ENCODE measurements around the gene CLEC16A.
A peak's percentile ranks its signal among the peaks of the same experiment; 100 is the strongest.

The CLEC16A gene

DNA sequence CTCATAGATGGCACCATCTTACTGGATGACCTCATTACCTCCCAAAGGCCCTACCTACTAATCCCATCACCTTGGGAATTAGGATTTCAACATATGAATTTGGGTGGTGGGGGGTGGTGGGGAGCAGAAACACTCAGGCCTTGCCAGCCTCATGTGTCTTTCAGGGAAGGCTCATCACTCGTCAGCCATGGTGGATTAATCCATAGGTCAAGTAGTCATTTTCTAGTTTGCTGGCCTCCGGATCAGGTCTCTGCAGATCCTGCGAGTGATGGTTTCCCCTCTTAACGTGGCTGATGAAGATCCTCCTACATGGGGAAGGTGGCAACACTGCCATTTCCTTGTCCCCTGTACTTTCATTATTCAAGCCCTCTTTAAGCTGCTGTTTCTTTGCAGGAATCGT is 101.1 kb downstream of the CLEC16A start:
- no peak for DNase-seq (ENCODE audit: low spot score)

DNA sequence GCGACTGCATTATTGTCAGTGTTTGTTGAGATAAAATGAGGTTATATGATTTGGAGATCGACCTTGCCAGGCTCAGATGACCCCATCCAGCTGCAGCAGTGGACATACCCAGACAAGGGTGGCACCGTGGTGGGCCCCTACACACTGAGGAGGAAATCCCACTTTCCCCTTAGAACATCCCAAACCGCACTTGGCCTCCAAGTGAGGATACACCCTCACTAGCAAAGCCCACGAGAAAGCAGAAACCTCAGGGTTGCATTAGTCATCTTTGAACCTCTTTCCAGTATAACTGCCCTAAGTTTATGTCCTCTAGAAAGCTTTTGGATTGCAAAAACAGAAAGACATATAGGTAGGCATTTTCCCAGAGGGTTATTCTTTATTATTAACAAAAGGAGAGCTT is 101.5 kb downstream of the CLEC16A start:
- DNase-seq (ENCODE audit: low spot score): no peak

DNA sequence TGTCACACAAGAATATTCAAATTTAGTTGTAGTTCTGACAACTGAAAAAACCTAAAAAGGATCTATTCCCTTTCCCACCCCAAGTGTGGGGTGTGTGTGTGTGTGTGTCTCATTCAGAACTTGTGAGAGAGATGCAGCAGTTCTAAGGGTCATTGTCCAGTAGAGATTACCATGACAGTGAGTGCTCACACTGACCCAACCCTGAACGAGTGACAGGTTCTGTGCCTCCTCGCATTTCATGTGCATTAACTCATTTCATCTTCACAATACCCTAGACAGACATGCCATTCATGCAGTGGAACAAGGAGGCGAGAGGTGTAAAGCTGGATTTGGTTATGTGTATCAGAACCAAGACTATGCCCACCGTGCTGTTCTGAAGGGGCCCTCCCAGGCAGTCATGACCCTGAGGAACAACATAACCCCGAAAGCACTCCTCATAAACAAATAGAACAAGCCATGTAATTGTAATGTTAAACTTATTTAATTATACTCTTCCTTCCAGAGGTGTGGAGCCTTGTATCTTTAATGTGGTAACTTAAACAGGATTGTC is 102.1 kb downstream of the CLEC16A start:
- no peak for DNase-seq (ENCODE audit: low spot score)

DNA sequence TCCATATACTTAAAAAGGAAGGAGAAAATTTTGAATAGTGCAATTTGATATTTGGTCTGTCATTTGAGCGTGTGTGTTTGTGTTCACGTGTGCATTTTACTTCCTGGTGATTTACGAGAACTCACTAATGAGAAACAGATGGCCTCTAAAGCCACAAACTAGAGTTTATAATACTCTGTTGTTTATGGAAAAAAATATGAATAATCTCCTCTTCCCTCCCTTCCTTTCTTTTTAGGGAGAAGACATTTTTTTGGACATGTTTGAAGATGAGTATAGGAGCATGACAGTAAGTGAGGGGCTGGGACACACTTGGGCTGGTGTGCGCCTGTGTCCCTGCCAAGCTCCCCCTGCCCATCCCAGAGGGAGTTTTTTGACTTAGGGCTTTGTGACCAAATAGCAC is 102.7 kb downstream of the CLEC16A start:
- DNase-seq (ENCODE audit: low spot score): no peak

DNA sequence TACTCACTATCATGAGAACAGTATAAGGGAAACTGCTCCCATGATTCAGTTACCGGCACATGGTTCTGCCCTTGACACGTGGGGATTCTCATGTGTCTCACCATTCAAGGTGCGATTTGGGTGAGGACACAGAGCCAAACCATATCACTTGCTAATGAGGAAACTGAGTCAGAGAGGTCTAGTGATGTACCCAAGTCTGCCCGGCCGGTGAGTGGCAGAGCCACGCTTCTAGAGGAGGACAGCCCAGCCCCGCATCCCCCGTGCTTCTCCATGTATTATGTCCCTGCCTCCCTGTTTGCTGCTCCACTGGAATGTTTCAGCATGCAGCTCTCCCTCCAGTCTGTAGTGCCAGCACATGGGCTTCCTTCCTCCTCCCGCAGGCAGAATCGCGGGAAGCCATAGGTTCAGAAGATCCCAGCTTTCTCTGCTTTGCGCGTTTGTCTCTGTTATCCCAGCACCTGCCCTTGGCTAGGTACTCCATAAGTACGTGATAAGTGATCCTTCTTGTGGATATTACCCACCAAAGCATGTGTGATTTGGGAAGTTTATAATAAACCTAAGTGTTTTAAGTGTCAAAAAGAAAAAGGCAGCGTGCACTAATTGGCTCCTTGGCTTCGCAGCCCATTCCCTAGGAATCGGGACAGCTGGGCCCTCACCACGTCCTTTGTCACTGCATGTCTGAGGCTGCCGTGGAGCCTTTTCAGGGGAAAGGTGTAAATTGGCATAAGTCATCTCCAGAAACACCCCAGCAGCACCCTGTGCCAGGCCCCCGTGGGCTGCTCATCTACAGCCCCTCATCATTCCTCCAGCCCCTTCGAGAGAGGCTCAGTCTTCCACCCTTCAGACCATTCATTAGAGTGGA is 103.8 kb downstream of the CLEC16A start:
- DNase-seq (ENCODE audit: low spot score): no peak

DNA sequence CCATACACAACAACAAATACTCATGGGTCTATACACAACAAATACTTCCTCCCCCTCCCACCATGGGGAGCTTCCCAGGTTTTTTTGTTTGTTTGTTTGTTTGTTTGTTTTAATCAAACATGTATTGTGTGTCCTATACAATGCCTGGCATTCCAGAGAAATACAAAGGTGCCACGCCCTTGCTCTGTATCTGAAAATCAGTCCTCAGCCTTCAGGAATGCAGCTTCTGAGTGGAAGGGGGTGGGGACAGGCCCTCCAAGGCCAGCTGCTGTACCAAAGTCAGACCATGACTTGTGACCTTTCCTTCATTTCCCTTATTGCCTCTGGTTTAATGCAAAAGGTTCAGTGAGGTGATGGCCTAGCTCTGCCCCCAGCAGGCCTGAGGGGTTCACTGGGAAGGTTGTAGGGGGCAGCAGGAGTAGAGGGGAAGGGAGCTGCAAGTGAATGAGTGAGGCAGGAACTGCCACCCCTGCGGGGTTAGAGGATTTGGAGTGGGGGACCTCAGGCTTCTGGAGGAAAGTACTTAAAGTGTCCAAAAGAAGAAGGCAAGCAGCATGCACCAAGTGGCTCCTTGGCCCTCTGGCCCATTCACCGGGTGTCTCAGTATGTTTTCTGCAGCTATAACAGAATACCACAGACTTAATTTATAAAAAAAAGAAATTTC is 105.2 kb downstream of the CLEC16A start:
- peak; percentile 44 for DNase-seq (ENCODE audit: low spot score)

DNA sequence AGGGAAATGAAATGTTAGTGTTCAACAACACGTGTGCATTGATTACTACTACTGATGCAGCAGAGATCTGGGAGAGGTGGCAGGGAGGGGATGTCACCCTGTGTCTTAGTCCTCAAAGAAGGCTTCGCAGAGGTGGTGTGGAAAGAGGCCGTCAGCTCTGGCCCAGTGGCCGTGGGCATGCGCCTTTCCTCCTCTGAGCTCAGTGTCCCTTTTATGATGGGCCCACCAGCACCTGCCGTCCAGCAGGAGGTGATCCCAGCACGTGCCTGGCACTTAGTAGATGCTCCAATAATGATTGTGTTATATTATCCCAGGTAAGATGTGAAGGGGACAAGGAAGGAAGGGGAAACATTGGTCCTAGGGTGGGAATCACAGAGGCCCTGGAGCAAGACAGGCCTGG is 106.2 kb downstream of the CLEC16A start:
- no peak for DNase-seq (ENCODE audit: low spot score)

DNA sequence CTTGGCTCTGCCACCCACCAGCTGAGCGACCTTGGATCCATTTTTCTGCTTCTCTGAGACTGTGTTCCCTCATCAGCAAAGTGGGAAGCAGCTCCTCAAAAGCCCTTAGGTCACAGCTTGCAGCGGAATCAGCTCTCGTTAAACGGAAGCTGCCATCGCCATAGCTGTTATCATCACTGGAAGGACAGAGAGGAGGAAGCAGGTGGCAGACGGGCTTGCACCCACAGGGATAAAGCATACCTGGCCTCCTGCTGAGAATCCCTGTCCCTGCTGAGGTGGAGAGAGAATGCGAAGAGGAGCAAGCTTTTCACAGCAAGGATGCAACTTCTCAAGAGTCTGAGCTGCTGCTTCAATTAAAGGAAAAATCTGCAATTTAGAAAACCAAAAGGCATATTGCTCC is 106.6 kb downstream of the CLEC16A start:
- DNase-seq (ENCODE audit: low spot score): no peak

DNA sequence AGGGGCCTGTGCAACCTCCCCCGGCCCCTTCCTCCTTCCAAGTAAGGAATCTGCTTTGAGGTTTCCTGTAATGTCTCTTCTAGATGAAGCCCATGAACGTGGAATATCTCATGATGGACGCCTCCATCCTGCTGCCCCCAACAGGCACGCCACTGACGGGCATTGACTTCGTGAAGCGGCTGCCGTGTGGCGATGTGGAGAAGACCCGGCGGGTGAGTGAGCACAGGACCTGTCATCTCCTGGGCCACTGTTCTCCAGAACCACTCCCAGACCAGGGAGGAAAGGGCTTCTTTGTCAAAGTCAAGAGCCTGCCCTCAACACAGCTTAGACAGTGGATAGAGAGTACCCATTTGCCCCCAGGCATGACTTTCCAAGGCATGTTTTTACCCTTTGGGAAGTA is 107.1 kb downstream of the CLEC16A start:
- no peak for DNase-seq (ENCODE audit: low spot score)

DNA sequence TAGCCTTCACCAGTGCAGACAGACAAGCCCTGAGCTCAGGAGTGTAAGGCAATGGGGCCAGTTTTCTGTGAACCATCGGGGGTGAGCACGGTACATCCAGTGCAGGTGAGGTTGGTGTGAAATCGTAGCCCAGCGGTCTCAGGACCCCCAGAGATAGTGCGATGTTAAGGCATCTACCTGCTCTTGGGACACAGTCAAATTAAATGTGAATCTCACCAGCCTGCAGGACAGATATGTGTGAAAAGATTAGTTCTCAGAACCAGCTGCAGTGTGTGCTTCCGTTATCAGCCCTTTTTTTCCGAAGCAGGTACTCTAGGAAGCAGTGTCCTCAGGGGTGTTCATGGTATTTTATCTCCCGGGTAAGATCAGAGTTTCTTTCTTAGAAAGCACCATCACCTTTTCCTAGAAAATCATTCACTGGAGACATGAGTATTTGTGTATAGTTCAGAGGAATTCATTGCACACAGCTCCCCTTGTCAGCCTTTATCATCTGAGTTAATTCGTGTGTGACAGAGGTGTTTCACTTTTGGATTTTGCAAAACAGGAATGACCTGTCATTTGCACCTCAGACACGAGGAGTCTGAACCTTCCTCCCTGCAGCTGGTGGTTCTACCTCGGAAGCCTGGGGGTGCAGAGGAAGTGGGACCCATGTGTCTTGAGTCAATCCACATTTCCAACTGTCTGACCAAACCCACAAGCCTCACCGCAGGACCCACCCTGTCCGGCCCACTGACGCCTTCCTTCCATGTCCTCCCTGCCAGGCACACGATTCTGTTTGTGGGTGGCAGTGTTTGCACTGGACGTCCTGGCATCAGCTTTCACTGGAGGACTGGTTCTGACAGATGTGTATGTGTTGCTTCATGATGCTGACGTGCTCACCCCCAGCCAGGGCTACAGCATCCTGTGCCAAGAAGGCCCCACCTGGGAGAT is 107.8 kb downstream of the CLEC16A start:
- no peak for DNase-seq (ENCODE audit: low spot score)

DNA sequence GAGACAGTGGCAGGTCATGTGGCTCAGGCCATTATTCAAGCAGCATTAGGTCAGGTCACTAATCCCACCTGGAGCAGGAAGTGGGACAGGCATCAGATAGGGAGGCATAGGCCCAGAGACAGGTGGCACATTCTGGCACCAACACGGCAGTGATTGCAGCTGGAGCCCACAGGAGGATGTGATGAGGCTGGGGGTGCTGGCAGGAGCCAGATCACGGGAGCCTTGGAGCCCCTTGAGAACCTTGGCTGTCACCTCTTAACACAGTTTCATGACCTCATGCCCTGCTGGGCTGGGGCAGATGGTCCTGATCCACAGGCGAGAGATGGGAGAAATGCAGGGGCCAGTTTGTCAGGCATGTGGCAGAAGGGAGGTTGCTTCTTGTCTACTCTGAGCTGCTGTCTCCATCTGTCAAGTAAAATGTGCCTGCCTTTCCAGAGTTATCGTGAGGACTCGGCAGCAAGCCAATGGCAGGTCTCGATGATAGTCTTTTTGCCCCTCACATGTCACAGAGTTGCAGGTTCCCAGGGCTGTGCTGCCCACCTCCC is 109.6 kb downstream of the CLEC16A start:
- no peak for DNase-seq (ENCODE audit: low spot score)

DNA sequence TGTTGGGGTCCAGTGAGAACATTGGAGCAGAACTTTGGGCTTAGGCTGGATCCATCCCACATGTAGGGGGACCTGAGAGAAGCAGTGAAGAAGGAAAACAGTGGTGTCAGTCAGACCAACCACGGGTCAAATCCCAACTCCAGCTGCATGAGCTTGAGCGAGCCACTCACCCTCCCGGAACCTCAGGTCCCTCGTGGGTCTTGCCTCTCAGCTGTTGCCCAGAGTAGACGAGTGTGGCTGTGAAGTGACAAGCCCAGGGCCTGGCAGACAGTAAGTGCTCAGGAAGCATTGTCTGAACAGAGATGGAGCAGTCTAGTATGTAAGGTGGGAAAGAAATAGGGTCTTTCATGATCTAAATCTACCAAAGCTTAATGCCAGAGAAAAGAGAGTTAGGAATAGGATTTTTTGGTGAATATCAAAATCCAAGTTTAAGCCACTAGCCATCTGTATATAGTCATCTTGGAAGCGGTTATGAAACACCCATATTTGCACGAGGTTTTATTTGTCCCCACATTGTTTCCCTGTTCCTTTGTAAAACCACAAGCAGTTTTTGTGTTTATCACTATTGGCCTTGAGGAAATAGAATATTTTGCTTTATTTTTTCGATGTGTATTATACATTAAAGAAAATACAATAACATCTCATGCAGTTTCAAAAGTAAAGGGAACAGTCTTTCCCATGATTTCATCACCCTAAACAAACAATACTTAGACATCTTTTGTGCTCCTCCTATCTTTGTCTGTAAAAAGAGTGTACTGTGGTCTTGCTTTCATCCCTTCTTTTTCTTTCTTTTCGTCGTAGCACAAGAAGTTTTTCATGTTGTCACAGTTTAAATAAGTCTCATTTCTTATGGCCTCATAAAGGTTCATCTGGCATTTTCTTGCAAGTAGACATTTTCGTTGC is 112.0 kb downstream of the CLEC16A start:
- no peak for DNase-seq (ENCODE audit: low spot score)

DNA sequence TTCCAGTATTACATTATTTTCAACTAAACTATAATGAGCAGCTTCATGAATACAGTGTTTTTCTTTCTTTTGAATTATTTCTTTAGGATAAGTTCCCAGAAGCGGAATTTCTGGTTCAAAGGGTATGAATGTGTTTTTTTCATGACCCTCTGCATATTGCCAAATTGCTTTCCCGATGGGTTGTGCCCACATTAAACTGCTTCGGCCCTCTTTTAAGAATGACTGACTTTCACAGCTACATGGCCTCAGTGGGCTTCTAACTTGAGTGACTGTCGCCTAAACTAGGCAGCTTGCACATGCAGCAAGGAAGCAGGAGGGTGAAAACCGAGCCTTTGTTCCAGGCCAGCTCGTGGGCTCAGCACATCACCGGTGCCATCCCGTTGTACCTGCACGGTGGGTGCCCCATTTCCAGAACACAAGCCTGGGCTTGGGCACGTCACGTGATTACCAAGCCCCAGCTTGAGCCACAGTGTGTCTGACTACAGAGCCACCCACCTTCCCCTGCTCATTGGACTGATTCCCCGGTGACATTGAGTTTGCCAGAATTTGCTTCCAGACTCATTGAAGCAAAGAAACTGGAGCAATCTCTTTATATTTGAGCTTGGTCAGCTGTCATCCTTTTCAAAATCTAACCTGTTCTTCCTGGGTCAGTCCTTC is 112.8 kb downstream of the CLEC16A start:
- no peak for DNase-seq (ENCODE audit: low spot score)

DNA sequence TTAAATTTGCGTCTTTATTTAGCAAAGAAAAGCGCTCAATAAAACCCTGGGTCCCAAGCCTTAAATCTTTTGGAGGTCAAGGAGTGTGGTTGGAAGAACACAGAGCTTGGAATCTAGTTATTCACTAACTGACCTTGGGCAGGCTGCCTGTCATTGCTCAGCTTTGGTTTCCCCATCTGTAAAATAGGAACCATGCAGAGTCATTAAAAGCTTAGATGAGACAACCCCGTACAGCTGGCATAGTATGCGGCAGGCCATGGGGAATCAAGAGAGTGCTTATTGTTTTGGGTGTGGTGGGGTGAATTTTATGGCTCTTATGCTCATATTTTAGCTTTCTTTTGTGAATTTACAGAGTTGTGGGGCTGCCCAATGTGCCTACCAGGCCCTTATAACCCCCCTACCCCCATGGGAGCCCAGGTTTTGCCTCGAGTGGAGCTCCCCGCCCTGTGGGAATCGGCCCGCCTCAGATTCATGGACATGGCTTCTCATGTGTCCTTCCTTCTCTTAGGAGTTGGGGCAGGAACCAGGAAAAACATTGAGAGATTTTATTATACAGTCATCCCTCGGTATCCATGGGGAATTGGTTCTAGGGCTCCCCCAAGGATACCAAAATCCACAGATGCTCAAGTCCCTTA is 113.5 kb downstream of the CLEC16A start:
- DNase-seq (ENCODE audit: low spot score): no peak

DNA sequence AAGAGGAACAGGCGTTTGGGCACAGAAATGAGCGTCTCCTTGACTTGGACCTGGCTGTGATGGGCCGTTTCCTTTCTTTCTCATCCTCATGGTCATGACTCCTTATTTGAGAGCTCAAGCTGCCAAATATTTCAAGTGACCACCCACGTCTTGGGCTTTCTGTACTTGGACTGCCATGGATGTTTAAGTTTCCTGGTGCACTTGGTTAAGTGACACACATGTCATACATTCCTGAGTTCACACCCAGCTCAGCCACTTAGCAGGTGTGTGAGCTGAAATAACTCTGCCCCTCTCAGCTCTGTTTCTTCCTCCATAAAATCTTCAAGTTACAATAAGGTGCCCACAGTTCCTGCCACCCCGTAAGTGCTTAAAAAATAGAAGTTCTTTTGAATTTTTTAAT is 114.5 kb downstream of the CLEC16A start:
- DNase-seq (ENCODE audit: low spot score): no peak

DNA sequence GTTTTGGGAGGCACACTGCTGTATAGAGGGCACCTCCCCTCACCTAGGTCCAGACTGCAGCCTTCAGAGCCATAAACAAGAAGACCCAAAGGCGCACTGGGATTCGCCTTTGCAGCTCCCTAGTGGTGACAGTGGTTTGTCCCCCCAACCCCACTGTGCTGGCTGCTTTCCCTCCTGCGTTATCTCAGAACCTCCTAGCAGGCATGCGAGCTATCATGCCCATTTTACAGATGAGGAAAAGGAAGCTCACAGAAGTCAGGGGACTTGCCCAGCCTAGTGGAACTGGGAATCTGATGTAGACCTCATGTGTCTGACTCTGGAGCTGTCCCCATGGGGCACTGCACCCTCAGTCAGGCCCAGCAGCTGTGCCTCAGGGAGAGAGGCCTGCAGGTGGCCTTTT is 115.2 kb downstream of the CLEC16A start:
- DNase-seq (ENCODE audit: low spot score): no peak

DNA sequence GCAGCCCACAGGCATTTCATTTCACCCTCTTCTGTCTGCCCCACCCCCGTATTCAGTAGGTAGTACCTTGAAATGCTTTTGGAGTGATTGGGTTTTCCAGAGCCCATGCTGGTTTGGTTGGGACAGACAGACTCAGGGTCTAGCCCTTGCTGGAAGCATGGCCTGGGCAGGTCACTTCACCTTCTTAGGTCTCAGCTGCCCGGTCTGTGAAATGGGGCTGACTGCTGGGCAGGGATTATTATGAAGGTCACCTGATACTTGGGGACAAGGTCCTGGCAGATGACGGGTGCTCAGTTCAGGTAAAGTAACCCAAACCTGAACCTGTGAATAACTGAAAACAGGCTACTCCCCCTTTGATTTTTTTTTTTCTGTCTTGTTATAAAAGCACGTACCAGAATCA is 116.0 kb downstream of the CLEC16A start:
- DNase-seq (ENCODE audit: low spot score): no peak

DNA sequence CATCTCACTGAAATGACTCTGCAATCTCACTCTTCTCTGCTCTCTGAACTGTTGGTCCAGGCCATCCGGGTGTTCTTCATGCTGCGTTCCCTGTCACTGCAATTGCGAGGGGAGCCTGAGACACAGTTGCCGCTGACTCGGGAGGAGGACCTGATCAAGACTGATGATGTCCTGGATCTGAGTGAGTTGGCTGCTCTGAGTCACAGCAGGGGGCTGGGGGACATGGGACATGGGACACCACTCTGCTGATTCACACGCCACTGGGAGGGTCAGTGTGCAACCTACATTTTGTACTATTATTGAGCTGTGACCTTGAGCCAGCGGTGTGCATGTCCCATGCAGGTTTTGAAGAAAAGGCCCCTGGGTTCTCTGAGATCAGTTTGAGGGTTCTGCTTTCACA is 116.5 kb downstream of the CLEC16A start:
- DNase-seq (ENCODE audit: low spot score): no peak

DNA sequence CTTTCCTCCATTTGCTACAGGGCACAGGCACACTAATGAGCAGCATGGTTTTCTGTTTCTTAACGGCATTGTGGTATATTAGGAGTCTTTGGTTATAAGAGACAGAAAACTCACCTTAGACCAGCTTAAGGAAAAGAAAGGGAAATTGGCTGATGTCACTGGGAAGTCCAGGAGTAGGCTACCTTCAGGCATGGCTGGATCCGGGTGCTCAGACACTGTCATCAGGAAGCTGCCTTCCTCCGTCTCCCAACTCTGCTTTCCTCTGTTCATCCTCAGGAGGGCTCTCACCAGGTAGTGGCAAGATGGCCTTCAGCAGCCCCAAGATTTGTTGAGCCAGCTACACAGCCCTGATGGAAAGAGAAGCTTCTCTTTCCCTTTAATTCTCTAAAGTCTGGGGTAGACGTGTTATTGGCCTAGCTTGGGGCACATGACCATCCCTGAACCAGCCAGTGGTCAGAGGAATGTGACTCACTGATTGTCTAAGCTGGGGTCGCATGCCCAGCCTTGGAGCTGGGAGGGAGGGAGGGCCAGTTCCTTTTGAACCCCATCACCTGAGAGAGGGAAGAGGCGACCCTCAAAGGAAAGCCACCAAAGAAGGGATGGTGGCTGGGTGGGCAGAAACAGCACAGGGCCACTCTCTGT is 117.4 kb downstream of the CLEC16A start:
- DNase-seq (ENCODE audit: low spot score): no peak
